CD4-positive, alpha-beta T cell (primary cell): ENCODE data around the gene TRIM44. TPM values are rescaled to one million over a fixed set of nuclear protein-coding genes. Genes with fewer than 3 reads are reported as not detected.

Experiments
- ATAC-seq: fragments of 200-7000 bp; cut with Tn5 transposase; one replicate; pipeline ENCODE4 v1.10.0; 2022; ENCODE audit warnings: mild to moderate bottlenecking; ENCODE audit not compliant: poor library complexity
- CTCF ChIA-PET: fragments of 350-600 bp; sonication (Branson Sonifier 250); formaldehyde crosslinking; loops from one replicate; lab custom pipeline; 2021; ENCODE audit warnings: antibody characterized with exemption, inconsistent platforms; lab: Charles Lee
- POLR2A ChIA-PET: fragments of 350-600 bp; sonication (Branson Sonifier 250); formaldehyde crosslinking; loops from one replicate; lab custom pipeline; 2021; ENCODE audit warnings: antibody characterized with exemption, inconsistent platforms; lab: Charles Lee
- DNase-seq, 14 experiments: peaks; one replicate each; pipeline ENCODE4 v3.0.0-alpha.2; 2013 to 2020; ENCODE audit warnings: mixed read lengths in 2 of 14
- H3K27ac ChIP-seq, 2 donors: one replicate each; pipeline versions ENCODE4 v1.5.1 to v1.7.0; 2013; ENCODE audit warnings: low read length in 2 of 2, low read depth in 1 of 2, mild to moderate bottlenecking in 1 of 2
- H3K27me3 ChIP-seq, 2 experiments: 1 replicate in 1 of 2; 2 replicates in 1 of 2; pipeline versions ENCODE4 v1.6.1 to v1.7.0; 2013; ENCODE audit warnings: low read length in 2 of 2, control low read depth in 1 of 2, mild to moderate bottlenecking in 1 of 2, moderate library complexity in 1 of 2; ENCODE audit not compliant: insufficient read depth in 2 of 2, control insufficient read depth in 1 of 2
- H3K36me3 ChIP-seq: one replicate; pipeline ENCODE4 v1.6.1; 2013; ENCODE audit warnings: low read length, control low read depth; ENCODE audit not compliant: insufficient read depth
- H3K4me1 ChIP-seq: one replicate; pipeline ENCODE4 v1.6.1; 2013; ENCODE audit warnings: low read length, control low read depth; ENCODE audit not compliant: insufficient read depth
- H3K4me3 ChIP-seq: one replicate; pipeline ENCODE4 v1.5.1; 2013; ENCODE audit warnings: mild to moderate bottlenecking, low read length, moderate library complexity
- H3K9me3 ChIP-seq, 2 experiments: 1 replicate in 1 of 2; 2 replicates in 1 of 2; pipeline versions ENCODE4 v1.6.1 to v1.7.0; 2013; ENCODE audit warnings: low read length in 2 of 2, mild to moderate bottlenecking in 2 of 2, control low read depth in 1 of 2, moderate library complexity in 1 of 2; ENCODE audit not compliant: control insufficient read depth in 1 of 2, insufficient read depth in 1 of 2
- H3K27ac Mint-ChIP-seq: one replicate; pipeline ENCODE4 v1.8.0; 2020; ENCODE audit warnings: mixed read lengths
- H3K27me3 Mint-ChIP-seq: one replicate; pipeline ENCODE4 v1.8.0; 2021; ENCODE audit warnings: mixed read lengths
- H3K36me3 Mint-ChIP-seq: one replicate; pipeline ENCODE4 v1.8.0; 2021; ENCODE audit warnings: low read depth, mixed read lengths
- H3K4me1 Mint-ChIP-seq: one replicate; pipeline ENCODE4 v1.8.0; 2021; ENCODE audit warnings: low read depth, mixed read lengths
- H3K4me3 Mint-ChIP-seq: one replicate; pipeline ENCODE4 v1.8.0; 2020; ENCODE audit warnings: mild to moderate bottlenecking, mixed read lengths
- H3K9me3 Mint-ChIP-seq: one replicate; pipeline ENCODE4 v1.8.0; 2020; ENCODE audit warnings: mixed read lengths
- intact Hi-C, 2 experiments: fragments of 100-400 bp; cut with DNase I in 1 of 2; cut with micrococcal nuclease in 1 of 2; formaldehyde crosslinking; loops; one replicate each; pipeline versions ENCODE4 v1.15.1 to v1.9.0; 2023 to 2025; cut with DNase I, micrococcal nuclease
- total RNA-seq, 174 experiments: library from RNA in 2 of 174; stranded (reverse) in 2 of 174; gene quantifications; one replicate each; pipeline ENCODE4 v1.2.3 and lab custom pipeline; 2021 to 2026
- TF ChIP-seq, protein P1 (sequence below): fragments of 200-600 bp; IDR thresholded peaks from one replicate; pipeline ENCODE4 v1.8.0; 2022; ENCODE audit warnings: antibody characterized with exemption, mild to moderate bottlenecking

The TRIM44 gene
- total RNA-seq, 2 experiments from 2014 or later: 32.1 to 36.7 TPM

DNA sequence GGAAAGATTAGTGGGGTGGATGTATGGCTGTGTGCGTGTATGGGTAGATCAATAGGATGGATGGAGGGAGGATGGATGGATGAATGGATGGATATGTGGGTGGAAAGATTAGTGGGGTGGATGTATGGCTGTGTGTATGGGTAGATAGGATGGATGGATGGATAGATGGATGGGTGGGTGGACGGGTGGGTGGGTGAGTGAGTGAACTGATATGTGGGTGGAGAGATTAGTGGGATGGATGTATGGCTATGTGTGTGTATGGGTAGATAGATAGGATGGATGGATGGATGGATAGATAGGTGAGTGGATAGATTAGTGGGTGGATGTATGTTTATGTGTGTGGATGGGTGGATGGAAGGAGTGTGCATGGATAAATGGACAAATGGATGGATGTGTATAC lies 193.7 kb downstream of the TRIM44 start:
- Histone ChIP-seq H3K4me3 (no peak overlapping the region), H3K27me3 (no peaks in the 10 kb centered on the region), H3K36me3 (no peaks in the 10 kb centered on the region), H3K27ac (no peak overlapping the region), H3K4me1 (no peaks in the 10 kb centered on the region), H3K9me3 (no peaks in the 10 kb centered on the region)
- CTCF ChIA-PET: no interaction called here
- Mint-ChIP-seq H3K9me3 (no peaks in the 10 kb centered on the region), H3K4me1 (no peaks in the 10 kb centered on the region), H3K4me3 (no peak overlapping the region), H3K27me3 (no peaks in the 10 kb centered on the region), H3K27ac (no peak overlapping the region), H3K36me3 (no peaks in the 10 kb centered on the region)
- TF ChIP-seq, protein P1, sequence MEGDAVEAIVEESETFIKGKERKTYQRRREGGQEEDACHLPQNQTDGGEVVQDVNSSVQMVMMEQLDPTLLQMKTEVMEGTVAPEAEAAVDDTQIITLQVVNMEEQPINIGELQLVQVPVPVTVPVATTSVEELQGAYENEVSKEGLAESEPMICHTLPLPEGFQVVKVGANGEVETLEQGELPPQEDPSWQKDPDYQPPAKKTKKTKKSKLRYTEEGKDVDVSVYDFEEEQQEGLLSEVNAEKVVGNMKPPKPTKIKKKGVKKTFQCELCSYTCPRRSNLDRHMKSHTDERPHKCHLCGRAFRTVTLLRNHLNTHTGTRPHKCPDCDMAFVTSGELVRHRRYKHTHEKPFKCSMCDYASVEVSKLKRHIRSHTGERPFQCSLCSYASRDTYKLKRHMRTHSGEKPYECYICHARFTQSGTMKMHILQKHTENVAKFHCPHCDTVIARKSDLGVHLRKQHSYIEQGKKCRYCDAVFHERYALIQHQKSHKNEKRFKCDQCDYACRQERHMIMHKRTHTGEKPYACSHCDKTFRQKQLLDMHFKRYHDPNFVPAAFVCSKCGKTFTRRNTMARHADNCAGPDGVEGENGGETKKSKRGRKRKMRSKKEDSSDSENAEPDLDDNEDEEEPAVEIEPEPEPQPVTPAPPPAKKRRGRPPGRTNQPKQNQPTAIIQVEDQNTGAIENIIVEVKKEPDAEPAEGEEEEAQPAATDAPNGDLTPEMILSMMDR: no peak
- ATAC-seq (no peak), DNase-seq (no peak)
- POLR2A ChIA-PET: no interaction called here
- intact Hi-C loops: no loop called here

DNA sequence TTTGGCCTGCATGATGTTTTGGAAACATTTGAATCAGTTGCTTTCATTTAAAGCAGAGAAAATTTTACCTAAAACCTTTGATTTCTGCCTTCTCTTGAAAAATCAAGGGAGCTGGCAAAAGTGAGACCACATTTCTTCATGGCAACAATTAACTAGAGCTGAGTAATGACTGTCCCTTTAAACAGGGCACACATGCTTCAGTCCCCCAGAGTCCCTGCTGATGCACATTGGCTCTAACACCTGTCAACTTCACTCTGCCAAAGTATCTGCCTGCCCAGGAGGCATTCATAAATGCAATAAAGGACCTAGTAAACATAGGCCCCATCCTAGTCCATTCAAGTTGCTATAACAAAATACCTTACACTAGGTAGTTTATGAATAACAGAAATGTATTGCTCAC lies 194.2 kb downstream of the TRIM44 start:
- ATAC-seq (no peak), DNase-seq (no peak)
- Histone ChIP-seq H3K9me3 (no peaks in the 10 kb centered on the region), H3K4me1 (no peaks in the 10 kb centered on the region), H3K27me3 (no peaks in the 10 kb centered on the region), H3K4me3 (no peak overlapping the region), H3K36me3 (no peaks in the 10 kb centered on the region), H3K27ac (no peak overlapping the region)
- no peaks in the 10 kb centered on the region for H3K36me3 Mint-ChIP-seq
- TF ChIP-seq, protein P1: no peak
- POLR2A ChIA-PET: no interaction called here
- no peaks in the 10 kb centered on the region for H3K27me3 Mint-ChIP-seq
- H3K4me3 Mint-ChIP-seq: no peak overlapping the region
- intact Hi-C loops: no loop called here
- H3K27ac Mint-ChIP-seq: no peak overlapping the region
- no peaks in the 10 kb centered on the region for H3K9me3 Mint-ChIP-seq
- CTCF ChIA-PET: no interaction called here
- no peaks in the 10 kb centered on the region for H3K4me1 Mint-ChIP-seq

GRCh38 chr11:35857922-35858321 lies 195.3 kb downstream of the TRIM44 start:
- POLR2A ChIA-PET: no interaction called here
- H3K36me3 Mint-ChIP-seq: no peaks in the 10 kb centered on the region
- intact Hi-C loops: no loop called here

More at GRCh38 chr11:35857922-35858321, 195.3 kb downstream of the TRIM44 start:
- no peak for ATAC-seq
- Mint-ChIP-seq H3K27me3 (peaks cover 6% of the 10 kb centered on the region), H3K9me3 (no peaks in the 10 kb centered on the region), H3K4me3 (no peak overlapping the region), H3K27ac (no peak overlapping the region), H3K4me1 (no peaks in the 10 kb centered on the region)
- H3K9me3 ChIP-seq: no peaks in the 10 kb centered on the region
- no peak for DNase-seq
- H3K36me3 ChIP-seq: no peaks in the 10 kb centered on the region
- no peak overlapping the region for H3K4me3 ChIP-seq
- H3K4me1 ChIP-seq: no peaks in the 10 kb centered on the region
- H3K27me3 ChIP-seq: no peaks in the 10 kb centered on the region
- CTCF ChIA-PET: no interaction called here
- H3K27ac ChIP-seq: no peak overlapping the region
- TF ChIP-seq, protein P1: no peak
